ENCODE data around the gene PRKCA. TPM values are rescaled to one million over a fixed set of nuclear protein-coding genes. Genes with fewer than 3 reads are reported as not detected.
"Not testable (repeated sequence)": the region's sequence is repeated elsewhere in the genome, so short reads cannot be mapped to it uniquely, and the experiment has no call there.

Gene PRKCA
- total RNA-seq, 2 donors from 2014 or later: 6.4 to 7.7 TPM

DNA sequence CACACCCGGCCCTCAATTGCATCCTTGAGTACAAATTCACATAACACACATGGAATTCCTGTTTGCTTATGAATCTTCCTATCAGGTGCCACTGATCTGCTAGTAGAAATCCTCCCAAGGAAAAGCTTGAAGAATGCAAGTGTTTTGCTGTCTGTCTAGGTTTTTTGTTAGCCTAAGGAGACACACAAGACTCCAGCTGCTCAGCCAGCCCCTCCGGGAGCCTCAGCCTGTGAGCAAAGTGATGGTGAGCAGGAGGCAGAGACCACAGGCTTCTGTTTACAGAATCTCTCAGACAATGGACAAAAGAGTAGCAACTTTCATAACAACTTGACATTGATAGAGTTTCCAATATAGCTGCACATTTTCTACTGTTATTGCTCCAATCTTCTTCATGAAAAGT, 18.4 kb upstream of the PRKCA start:
- intact Hi-C loops (cut with DNase I): no loop called here
- ATAC-seq (no peak), DNase-seq (no peak)

- ATAC-seq: no peak
- intact Hi-C loops (cut with DNase I): no loop called here
- DNase-seq: no peak
Observed at GRCh38 chr17:66285149-66285548, 17.3 kb upstream of the PRKCA start.

- intact Hi-C loops (cut with DNase I): no loop called here
- ATAC-seq: no peak
Observed at GRCh38 chr17:66287911-66288310, 14.5 kb upstream of the PRKCA start.

GRCh38 chr17:66290101-66290722, 12.2 kb upstream of the PRKCA start:
- ATAC-seq: no peak

More at GRCh38 chr17:66287911-66288310, 14.5 kb upstream of the PRKCA start:
- no peak for DNase-seq

GRCh38 chr17:66292353-66292752, 10.1 kb upstream of the PRKCA start:
- DNase-seq (no peak), ATAC-seq (no peak)
- intact Hi-C loops (cut with DNase I): no loop called here

More at GRCh38 chr17:66290101-66290722, 12.2 kb upstream of the PRKCA start:
- no peak for DNase-seq
- intact Hi-C loops (cut with DNase I): no loop called here

DNA sequence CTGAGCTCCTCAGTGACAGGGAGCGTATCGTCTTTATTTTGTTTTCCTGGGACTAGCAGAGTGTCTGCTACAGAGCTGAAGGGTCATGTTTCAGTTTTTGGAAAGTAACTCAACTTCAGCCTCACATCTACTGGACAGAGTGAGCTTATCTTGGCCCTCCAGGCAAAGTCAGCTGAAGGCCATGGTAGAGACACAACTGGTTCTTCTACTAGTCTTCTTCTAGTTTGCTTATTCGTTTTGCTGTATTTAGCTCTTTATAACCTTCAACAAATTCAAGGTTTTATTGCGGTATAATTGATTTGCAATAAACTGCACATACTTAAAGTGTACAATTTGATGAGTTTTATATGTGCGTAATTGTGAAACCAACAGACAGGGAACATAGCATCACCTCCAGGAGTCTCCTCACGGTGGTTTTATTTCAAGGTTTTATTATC, 6.1 kb upstream of the PRKCA start:
- ATAC-seq (no peak), DNase-seq (no peak)
- intact Hi-C loops (cut with DNase I): no loop called here

DNA sequence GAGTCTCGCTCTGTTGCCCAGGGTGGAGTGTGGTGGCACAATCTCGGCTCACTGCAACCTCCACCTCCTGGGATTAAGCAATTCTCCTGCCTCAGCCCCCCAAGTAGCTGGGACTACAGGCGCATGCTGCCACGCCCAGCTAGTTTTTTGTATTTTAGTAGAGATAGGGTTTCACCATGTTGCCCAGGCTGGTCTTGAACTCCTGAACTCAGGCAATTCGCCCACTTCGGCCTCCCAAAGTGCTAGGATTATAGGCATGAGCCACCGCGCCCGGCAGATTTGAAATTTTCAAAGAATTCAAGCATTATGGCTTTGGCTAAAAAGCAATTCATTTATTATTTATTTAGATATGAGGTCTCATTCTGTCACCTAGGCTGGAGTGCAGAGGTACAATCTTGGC, 5.0 kb upstream of the PRKCA start:
- DNase-seq; intact Hi-C loops (cut with DNase I); ATAC-seq: not testable (repeated sequence)

DNA sequence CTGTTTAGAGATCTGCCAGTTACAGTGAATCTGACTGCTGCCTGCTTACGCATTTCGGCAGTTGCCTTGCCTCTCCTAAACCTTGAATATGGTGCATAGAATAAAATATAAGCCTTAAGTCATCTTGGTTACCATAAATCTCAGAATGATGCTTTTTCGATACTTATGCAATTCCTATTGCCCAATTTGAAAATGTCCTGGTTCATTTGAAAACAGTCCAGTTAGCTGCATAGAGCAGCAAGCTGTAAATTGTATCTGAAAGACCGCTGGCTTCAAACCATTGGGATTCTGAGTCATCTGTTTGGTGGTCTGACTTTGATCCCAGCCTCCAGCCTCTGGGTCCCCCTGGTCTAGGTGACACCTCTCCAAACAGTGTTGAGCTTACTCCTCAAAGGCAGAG, 2.7 kb upstream of the PRKCA start:
- ATAC-seq (no peak), DNase-seq (no peak)
- intact Hi-C loops (cut with DNase I): loop anchor here in 1 of 2 donors (5.0 kb wide), 1 partner anchor 268 kb away; no protein-coding TSS in a partner anchor

DNA sequence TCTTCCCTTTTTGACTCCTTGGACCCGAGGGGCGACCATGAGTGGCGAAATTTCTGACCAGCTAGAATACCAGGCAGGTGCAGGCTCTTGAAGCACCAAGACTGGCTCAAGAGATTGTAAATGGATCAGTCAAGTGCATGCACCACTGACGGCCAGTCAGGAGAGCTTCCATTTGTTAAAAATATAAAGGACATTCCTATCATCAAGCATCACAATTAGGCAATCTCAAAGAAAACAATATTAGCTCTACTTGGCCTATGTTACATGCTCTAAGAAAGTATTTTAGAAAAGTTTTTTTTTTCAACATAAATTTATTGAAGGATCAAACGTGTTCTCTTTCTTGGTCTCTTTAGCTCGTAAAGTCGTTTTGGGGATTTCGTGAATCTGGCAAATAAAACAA, 1.5 kb upstream of the PRKCA start:
- intact Hi-C loops (cut with DNase I): loop anchor here in 1 of 2 donors (5.0 kb wide), 1 partner anchor 266 kb away; no protein-coding TSS in a partner anchor
- ATAC-seq (no peak), DNase-seq (no peak)

DNA sequence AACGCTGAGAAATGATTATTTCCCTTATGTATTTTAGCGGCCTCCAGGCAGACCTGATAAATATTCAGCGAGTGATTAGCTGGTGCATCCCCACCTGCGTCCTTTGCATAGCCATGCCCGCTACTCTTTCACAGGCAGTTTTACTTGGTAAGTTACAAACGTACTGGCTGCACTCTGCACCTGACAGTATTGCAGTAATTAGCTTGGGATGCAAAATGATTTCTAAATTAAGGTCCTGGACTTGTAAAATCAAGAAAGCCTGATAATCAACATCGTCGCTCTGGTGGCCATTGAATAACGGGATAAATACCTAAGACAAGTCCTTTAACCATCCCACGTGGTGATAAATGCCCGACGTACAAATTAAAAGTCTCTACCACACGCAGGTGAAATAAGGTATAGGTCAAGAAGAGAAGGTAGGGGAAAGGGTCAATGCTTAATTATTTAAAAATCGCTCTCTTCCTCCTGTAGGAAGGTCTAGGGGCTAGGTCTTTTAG, 998 bp upstream of the PRKCA start:
- intact Hi-C loops (cut with DNase I): loop anchor here in 1 of 2 donors (5.0 kb wide), 1 partner anchor 266 kb away; no protein-coding TSS in a partner anchor
- ATAC-seq (no peak), DNase-seq (no peak)

DNA sequence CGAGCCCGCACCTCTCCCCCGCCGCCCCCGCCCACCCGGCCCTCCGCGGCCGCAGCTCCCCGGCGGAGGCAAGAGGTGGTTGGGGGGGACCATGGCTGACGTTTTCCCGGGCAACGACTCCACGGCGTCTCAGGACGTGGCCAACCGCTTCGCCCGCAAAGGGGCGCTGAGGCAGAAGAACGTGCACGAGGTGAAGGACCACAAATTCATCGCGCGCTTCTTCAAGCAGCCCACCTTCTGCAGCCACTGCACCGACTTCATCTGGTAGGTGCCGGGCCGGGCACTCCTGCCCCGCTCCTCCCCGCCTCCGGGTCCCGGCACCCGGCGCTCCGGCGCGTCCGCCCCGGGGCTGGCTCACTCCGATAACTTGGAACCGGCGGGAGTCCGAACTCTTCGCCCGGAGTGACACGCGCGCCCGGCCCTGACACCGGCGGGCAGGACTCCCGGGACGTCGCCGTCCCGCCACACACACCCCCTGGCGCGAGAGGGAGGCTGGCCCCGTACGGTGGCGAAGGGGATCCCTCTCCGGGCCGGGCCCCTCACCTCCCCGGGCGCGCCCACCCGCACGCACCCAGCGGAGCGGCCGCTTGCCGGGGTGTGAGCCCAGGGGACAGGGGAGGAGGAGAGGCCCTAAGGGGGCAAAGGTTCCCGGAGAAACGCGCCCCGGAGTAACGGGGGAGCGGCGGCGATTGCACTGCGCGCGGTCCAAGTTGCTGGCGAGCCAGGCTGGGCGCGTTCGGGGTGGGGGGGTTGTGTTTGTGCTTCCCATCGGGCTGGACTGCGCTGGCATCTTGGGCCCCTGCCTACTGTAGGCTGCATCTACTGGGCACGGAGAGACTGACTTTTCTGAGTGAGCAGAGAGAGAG, 581 bp downstream of the PRKCA start:
- DNase-seq (peak; percentile 58), ATAC-seq (peak; percentile 69 to 72)
- intact Hi-C loops (cut with DNase I): loop anchor here in 1 of 2 donors (5.0 kb wide), 1 partner anchor 264 kb away; no protein-coding TSS in a partner anchor

DNA sequence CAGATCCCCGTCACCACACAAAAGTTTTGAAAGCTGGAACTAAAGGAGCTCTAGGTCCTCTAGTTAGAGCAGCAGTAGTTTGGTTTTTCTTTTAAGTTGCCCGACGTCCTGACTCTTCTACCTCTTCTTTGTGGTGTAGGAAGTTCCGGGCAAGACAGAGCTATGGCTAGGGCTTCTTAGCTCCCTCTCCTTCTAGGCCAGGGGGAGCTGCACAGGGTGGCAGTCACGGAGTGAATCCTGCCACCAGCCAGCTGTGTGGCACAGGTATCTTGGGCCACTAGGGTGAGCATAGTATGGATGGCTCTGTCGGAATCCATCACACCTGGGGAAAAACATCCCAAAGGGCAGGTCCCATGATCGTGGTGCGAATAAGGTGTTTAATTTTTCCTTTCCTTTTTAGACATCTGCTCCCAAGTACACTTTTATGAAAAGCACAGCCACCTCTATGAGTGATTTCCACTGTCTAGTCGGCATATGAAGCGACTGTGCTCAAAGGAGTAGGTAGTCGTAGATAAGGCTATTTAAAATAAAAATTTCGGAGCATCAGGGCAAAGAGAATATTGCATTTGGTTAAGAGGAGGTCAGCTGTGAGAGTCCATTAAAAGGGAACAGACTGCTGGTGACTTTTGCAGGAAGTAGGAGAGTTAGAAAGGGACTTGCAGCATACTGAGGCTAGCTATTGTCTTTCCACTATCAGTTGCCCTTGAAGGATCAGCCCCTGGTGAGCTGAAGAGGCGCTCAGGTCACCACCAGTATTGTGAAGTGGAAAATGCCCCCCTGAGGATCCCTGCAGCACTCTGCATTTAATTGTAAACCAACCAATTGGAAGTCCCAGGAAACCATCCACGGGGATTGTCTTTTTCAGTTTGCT, 2.1 kb downstream of the PRKCA start:
- intact Hi-C loops (cut with DNase I): loop anchor here in 1 of 2 donors (5.0 kb wide), 1 partner anchor 263 kb away; no protein-coding TSS in a partner anchor
- ATAC-seq (no peak), DNase-seq (no peak)

GRCh38 chr17:66306446-66306845, 4.0 kb downstream of the PRKCA start:
- intact Hi-C loops (cut with DNase I): no loop called here
- ATAC-seq: no peak
- no peak for DNase-seq

GRCh38 chr17:66307257-66307656, 4.8 kb downstream of the PRKCA start:
- intact Hi-C loops (cut with DNase I): no loop called here
- no peak for ATAC-seq
- no peak for DNase-seq

- intact Hi-C loops (cut with DNase I): no loop called here
- no peak for ATAC-seq
- DNase-seq: no peak
Observed at GRCh38 chr17:66308856-66309255, 6.4 kb downstream of the PRKCA start.

DNA sequence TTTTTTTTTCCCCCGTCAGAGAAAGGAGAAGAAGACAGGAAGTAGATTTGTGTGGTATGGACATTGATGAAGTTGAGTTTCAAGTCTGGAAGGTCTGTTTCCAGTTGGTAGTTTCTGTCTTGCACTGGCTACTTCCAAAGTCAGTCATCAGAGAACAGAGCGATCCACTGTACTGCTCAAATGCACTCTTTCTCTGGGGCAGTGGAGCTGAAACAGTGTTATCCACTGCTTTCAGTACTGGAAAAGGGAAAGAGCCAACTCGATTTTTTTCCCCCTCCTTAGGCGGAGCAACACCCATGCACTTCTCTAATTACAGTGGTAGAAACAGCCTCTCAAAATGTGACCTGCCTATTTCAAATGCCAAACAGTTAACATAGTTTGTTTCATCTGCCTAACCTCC, 7.4 kb downstream of the PRKCA start:
- intact Hi-C loops (cut with DNase I): no loop called here
- DNase-seq (no peak), ATAC-seq (peak in 1 of 2 donors; percentile 31)

GRCh38 chr17:66310528-66311148, 8.2 kb downstream of the PRKCA start:
- DNase-seq (no peak), ATAC-seq (no peak)
- intact Hi-C loops (cut with DNase I): no loop called here

- intact Hi-C loops (cut with DNase I): no loop called here
- no peak for DNase-seq
- ATAC-seq: no peak
Observed at GRCh38 chr17:66312912-66313311, 10.5 kb downstream of the PRKCA start.

DNA sequence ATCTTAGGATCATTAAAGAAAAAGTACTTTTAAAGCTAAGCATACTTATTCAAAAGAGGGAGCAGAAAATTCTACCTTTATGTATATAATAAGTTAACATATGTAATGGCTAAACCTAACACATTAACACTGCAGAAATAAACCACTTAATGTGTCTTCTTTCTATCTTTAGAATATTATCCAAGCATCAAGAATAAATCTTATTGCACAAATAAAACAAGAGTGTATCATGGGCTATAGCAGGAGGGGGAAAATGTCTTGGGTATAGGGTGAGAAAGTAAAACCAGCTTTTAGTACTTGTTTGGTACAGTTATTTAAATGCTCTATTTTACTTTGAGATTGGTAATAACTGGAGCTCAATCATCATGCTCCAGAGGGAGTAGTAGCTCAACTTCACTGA, 10.9 kb downstream of the PRKCA start:
- intact Hi-C loops (cut with DNase I): no loop called here
- no peak for DNase-seq
- no peak for ATAC-seq

All from left cardiac atrium (tissue), 4 donors.